GM18951 (cell line): ENCODE data around the gene CSN1S1.

ENCODE experiments used
- POLR2A ChIP-seq: IDR thresholded peaks from 4 replicates; pipeline ENCODE4 v1.6.1; 2011; ENCODE audit warnings: mild to moderate bottlenecking; ENCODE audit not compliant: insufficient read length, insufficient read depth; ENCODE audit errors: extremely low read depth
- in situ Hi-C: fragments of 300-500 bp; cut with MboI; formaldehyde crosslinking; loops from one replicate; pipeline ENCODE4 v1.12.0; 2022; ENCODE audit warnings: low sequenced_read_pairs, mixed read lengths, inconsistent platforms; ENCODE audit not compliant: unreplicated experiment

CSN1S1 gene

GRCh38 chr4:69951602-69952001, 20.7 kb downstream of the CSN1S1 start:
- TF ChIP-seq POLR2A = no peak
- in situ Hi-C loops = no loop called here

- in situ Hi-C loops = no loop called here
- no peak for TF ChIP-seq POLR2A
Observed at GRCh38 chr4:69957209-69957608, 26.3 kb downstream of the CSN1S1 start.

- no peak for TF ChIP-seq POLR2A
- in situ Hi-C loops = no loop called here
Observed at GRCh38 chr4:69965628-69966027, 34.8 kb downstream of the CSN1S1 start, which contains the start of gene CSN2. TSS of gene CSN2 (minus strand) at chr4:69965728. CDS start at chr4:69960995, 4,733 bp downstream.

- in situ Hi-C loops = no loop called here
- no peak for TF ChIP-seq POLR2A
Observed at GRCh38 chr4:69970071-69970470, 39.2 kb downstream of the CSN1S1 start.

- in situ Hi-C loops = no loop called here
- no peak for TF ChIP-seq POLR2A
Observed at GRCh38 chr4:69974631-69975030, 43.8 kb downstream of the CSN1S1 start.

GRCh38 chr4:69977582-69977981, 46.7 kb downstream of the CSN1S1 start:
- no peak for TF ChIP-seq POLR2A
- in situ Hi-C loops = no loop called here

- in situ Hi-C loops = no loop called here
- TF ChIP-seq POLR2A = no peak
Observed at GRCh38 chr4:69984030-69984443, 53.2 kb downstream of the CSN1S1 start.

GRCh38 chr4:69986663-69987062, 55.8 kb downstream of the CSN1S1 start:
- in situ Hi-C loops = no loop called here
- no peak for TF ChIP-seq POLR2A

- no peak for TF ChIP-seq POLR2A
- in situ Hi-C loops = no loop called here
Observed at GRCh38 chr4:69991016-69991415, 60.1 kb downstream of the CSN1S1 start.

- in situ Hi-C loops = no loop called here
- no peak for TF ChIP-seq POLR2A
Observed at GRCh38 chr4:69994782-69995181, 63.9 kb downstream of the CSN1S1 start.

- in situ Hi-C loops = no loop called here
- TF ChIP-seq POLR2A = no peak
Observed at GRCh38 chr4:69995526-69996016, 64.7 kb downstream of the CSN1S1 start, which contains the start of gene STATH. TSS of gene STATH (plus strand) at chr4:69995966. CDS start at chr4:69998438, 2,472 bp downstream.
